ENCODE data around the gene SLX4IP. TPM values are rescaled to one million over a fixed set of nuclear protein-coding genes. Genes with fewer than 3 reads are reported as not detected.

Gene SLX4IP
- total and polyA plus RNA-seq, 2 donors (not counting 3 experiments of a cell fraction or from before 2014, with no cell fraction given), result 1.9 to 4.5 TPM

DNA sequence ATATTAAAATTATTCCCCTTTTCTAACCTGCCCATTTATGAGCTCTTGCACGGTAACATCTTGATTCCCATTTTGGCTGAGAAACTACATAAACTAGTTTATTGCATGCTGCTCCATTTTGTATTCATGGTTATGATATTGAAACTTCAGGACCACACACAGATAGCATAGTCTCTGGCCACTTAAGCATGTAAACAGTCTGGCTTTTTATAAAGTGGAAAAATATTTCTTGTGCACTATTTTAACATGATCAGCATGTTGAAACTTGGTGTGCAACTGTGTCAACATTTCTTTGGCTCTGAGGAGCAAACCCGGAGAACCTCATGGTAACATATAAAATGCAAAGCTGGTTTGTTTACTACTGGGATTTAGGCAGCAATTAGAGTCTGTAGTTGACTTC lies 70.7 kb downstream of the SLX4IP start:
- Histone ChIP-seq H3K9me3 (replicated peaks; ENCODE audit: control insufficient read depth, insufficient read depth, low read length) (no peaks in the 10 kb centered on the region), H3K79me2 (ENCODE audit: control insufficient read depth, insufficient read depth, low read length) (no peaks in the 10 kb centered on the region), H3K27me3 (ENCODE audit: control insufficient read depth in 2 of 2, insufficient read depth in 2 of 2, low read length in 2 of 2) (no peaks in the 10 kb centered on the region), H3K27ac (ENCODE audit: insufficient read depth, low read depth, low read length) (no peak overlapping the region), H3K9ac (replicated peaks; ENCODE audit: extremely low read depth, insufficient read depth, low read length) (no peak overlapping the region), H3K4me3 (replicated peaks in 1 of 3; ENCODE audit: insufficient read depth in 1 of 3, low read depth in 1 of 3, low read length in 3 of 3) (no peak overlapping the region), H3K9me1 (replicated peaks; ENCODE audit: control insufficient read depth, extremely low read depth, insufficient read depth, low read length) (no peaks in the 10 kb centered on the region), H3K4me2 (ENCODE audit: insufficient read depth, low read length) (no peak overlapping the region), H4K20me1 (replicated peaks; ENCODE audit: control insufficient read depth, extremely low read depth, insufficient read depth, low read length) (no peaks in the 10 kb centered on the region), H3K36me3 (ENCODE audit: control insufficient read depth in 2 of 2, extremely low read depth in 1 of 2, insufficient read depth in 2 of 2, low read length in 2 of 2) (no peaks in the 10 kb centered on the region), H3K4me1 (ENCODE audit: control insufficient read depth, extremely low read depth, insufficient read depth, low read length) (peaks cover 1% of the 10 kb centered on the region), H2AFZ (ENCODE audit: low read depth, low read length) (no peak overlapping the region)
- CTCF ChIA-PET, result no interaction called here
- FAIRE-seq (no peak), DNase-seq (ENCODE audit: low read depth, low spot score) (no peak)
- POLR2A ChIA-PET, result no interaction called here
- TF ChIP-seq JUN (IDR thresholded peaks at IDR 0.05; ENCODE audit: borderline replicate concordance, insufficient read depth, insufficient read length, low read depth), result no peak
- TF ChIP-seq POLR2AphosphoS5 (IDR thresholded peaks at IDR 0.05; ENCODE audit: insufficient read depth, low read depth, low read length), result no peak
- no peak for TF ChIP-seq MYC (IDR thresholded peaks at IDR 0.05; ENCODE audit: low read depth, low read length)
- no TSS peak for BruUV-seq (replicated peaks)
- intact Hi-C loops (cut with micrococcal nuclease) (no loop called here), dilution Hi-C loops (cut with MboI; ENCODE audit: extremely low pct_ligation_motif_present, low sequenced_read_pairs) (no loop called here)

DNA sequence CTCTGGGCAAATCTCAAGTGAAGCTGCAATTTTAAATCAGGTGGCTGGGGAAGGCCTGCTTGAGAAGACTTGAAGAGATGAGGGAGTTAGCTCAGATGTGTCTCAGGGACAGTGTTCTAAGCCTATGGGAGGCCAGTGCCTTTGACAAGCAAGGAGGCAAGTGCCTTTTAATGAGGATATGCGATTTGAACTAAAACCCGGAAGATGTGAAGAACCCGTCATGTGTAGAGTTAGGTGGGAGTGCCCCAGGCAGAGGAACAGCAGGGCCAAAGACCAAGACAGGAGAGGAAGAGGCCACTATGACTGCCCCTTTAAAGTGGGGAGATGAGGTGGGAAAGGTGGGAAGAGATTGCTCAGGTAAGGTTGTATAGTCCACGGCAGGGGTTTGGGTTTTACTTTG lies 71.9 kb downstream of the SLX4IP start:
- TF ChIP-seq FOS (IDR thresholded peaks at IDR 0.05; ENCODE audit: borderline replicate concordance, insufficient read depth, low read length) (no peak), POLR2AphosphoS5 (IDR thresholded peaks at IDR 0.05; ENCODE audit: insufficient read depth, low read depth, low read length) (no peak), EZH2 (IDR thresholded peaks at IDR 0.05; ENCODE audit: borderline replicate concordance, low read depth, low read length, severe bottlenecking) (no peak), MYC (IDR thresholded peaks at IDR 0.05; ENCODE audit: low read depth, low read length) (no peak), GATA2 (IDR thresholded peaks at IDR 0.05; ENCODE audit: insufficient read depth, insufficient read length, low read depth, low read length) (no peak), POLR2A (IDR thresholded peaks at IDR 0.05; ENCODE audit: low read depth, low read length) (no peak), JUN (IDR thresholded peaks at IDR 0.05; ENCODE audit: borderline replicate concordance, insufficient read depth, insufficient read length, low read depth) (no peak)
- TF ChIP-seq, protein P1, sequence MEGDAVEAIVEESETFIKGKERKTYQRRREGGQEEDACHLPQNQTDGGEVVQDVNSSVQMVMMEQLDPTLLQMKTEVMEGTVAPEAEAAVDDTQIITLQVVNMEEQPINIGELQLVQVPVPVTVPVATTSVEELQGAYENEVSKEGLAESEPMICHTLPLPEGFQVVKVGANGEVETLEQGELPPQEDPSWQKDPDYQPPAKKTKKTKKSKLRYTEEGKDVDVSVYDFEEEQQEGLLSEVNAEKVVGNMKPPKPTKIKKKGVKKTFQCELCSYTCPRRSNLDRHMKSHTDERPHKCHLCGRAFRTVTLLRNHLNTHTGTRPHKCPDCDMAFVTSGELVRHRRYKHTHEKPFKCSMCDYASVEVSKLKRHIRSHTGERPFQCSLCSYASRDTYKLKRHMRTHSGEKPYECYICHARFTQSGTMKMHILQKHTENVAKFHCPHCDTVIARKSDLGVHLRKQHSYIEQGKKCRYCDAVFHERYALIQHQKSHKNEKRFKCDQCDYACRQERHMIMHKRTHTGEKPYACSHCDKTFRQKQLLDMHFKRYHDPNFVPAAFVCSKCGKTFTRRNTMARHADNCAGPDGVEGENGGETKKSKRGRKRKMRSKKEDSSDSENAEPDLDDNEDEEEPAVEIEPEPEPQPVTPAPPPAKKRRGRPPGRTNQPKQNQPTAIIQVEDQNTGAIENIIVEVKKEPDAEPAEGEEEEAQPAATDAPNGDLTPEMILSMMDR (IDR thresholded peaks at IDR 0.05; ENCODE audit: extremely low read depth in 1 of 2, insufficient read depth in 1 of 2, low read depth in 1 of 2, low read length in 2 of 2), result no peak
- TF ChIP-seq, protein P2, sequence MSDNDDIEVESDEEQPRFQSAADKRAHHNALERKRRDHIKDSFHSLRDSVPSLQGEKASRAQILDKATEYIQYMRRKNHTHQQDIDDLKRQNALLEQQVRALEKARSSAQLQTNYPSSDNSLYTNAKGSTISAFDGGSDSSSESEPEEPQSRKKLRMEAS (IDR thresholded peaks at IDR 0.05; ENCODE audit: insufficient read depth, insufficient read length), result no peak
- Histone ChIP-seq H3K9ac (replicated peaks; ENCODE audit: extremely low read depth, insufficient read depth, low read length) (no peak overlapping the region), H2AFZ (ENCODE audit: low read depth, low read length) (no peak overlapping the region), H3K4me2 (ENCODE audit: insufficient read depth, low read length) (no peak overlapping the region), H4K20me1 (replicated peaks; ENCODE audit: control insufficient read depth, extremely low read depth, insufficient read depth, low read length) (no peaks in the 10 kb centered on the region), H3K36me3 (ENCODE audit: control insufficient read depth in 2 of 2, extremely low read depth in 1 of 2, insufficient read depth in 2 of 2, low read length in 2 of 2) (no peaks in the 10 kb centered on the region), H3K4me3 (replicated peaks in 1 of 3; ENCODE audit: insufficient read depth in 1 of 3, low read depth in 1 of 3, low read length in 3 of 3) (no peak overlapping the region), H3K9me3 (replicated peaks; ENCODE audit: control insufficient read depth, insufficient read depth, low read length) (no peaks in the 10 kb centered on the region), H3K9me1 (replicated peaks; ENCODE audit: control insufficient read depth, extremely low read depth, insufficient read depth, low read length) (no peaks in the 10 kb centered on the region), H3K27ac (ENCODE audit: insufficient read depth, low read depth, low read length) (no peak overlapping the region), H3K79me2 (ENCODE audit: control insufficient read depth, insufficient read depth, low read length) (no peaks in the 10 kb centered on the region), H3K27me3 (ENCODE audit: control insufficient read depth in 2 of 2, insufficient read depth in 2 of 2, low read length in 2 of 2) (no peaks in the 10 kb centered on the region), H3K4me1 (ENCODE audit: control insufficient read depth, extremely low read depth, insufficient read depth, low read length) (peaks cover 12% of the 10 kb centered on the region)
- CTCF ChIA-PET, result no interaction called here
- dilution Hi-C loops (cut with MboI; ENCODE audit: extremely low pct_ligation_motif_present, low sequenced_read_pairs), result no loop called here
- no peak for FAIRE-seq
- intact Hi-C loops (cut with micrococcal nuclease), result no loop called here
- no TSS peak for BruUV-seq (replicated peaks)
- POLR2A ChIA-PET, result no interaction called here
- no peak for DNase-seq (ENCODE audit: low read depth, low spot score)
